Kidney (tissue), 14 donors: ENCODE results near the gene ZNF445. TPM values are rescaled to one million over a fixed set of nuclear protein-coding genes. Genes with fewer than 3 reads are reported as not detected.
"Not testable (repeated sequence)": the region's sequence is repeated elsewhere in the genome, so short reads cannot be mapped to it uniquely, and the experiment has no call there.

Experiments
- DNase-seq, 5 donors: peaks; one replicate each; pipeline ENCODE4 v3.0.0-alpha.2; 2013 to 2020
- FAIRE-seq: peaks from 2 replicates; lab custom pipeline; 2012; peaks lifted over from hg19 to GRCh38; lab: Jason Lieb, UNC
- H3K27ac ChIP-seq, 2 donors: one replicate each; pipeline ENCODE4 v1.7.0; 2013; ENCODE audit warnings: low read depth in 2 of 2, low read length in 2 of 2, inconsistent platforms in 1 of 2
- H3K27me3 ChIP-seq: one replicate; pipeline ENCODE4 v1.7.1; 2013; ENCODE audit warnings: low read length, inconsistent platforms; ENCODE audit not compliant: control insufficient read depth, insufficient read depth
- H3K36me3 ChIP-seq, 3 donors: one replicate each; pipeline versions ENCODE4 v1.7.0 to v1.7.1; 2013; ENCODE audit warnings: low read length in 3 of 3, control low read depth in 1 of 3, inconsistent platforms in 1 of 3; ENCODE audit not compliant: insufficient read depth in 3 of 3, control insufficient read depth in 2 of 3
- H3K4me1 ChIP-seq, 3 donors: one replicate each; pipeline versions ENCODE4 v1.7.0 to v1.7.1; 2013; ENCODE audit warnings: low read length in 3 of 3, inconsistent platforms in 1 of 3, low read depth in 1 of 3; ENCODE audit not compliant: control insufficient read depth in 2 of 3, insufficient read depth in 2 of 3
- H3K4me3 ChIP-seq, 3 donors: one replicate each; pipeline versions ENCODE4 v1.7.0 to v1.8.1; 2013; ENCODE audit warnings: low read length in 3 of 3, control low read depth in 1 of 3, inconsistent platforms in 1 of 3
- H3K9ac ChIP-seq, 3 donors: one replicate each; pipeline versions ENCODE4 v1.7.0 to v1.7.1; 2013; ENCODE audit warnings: low read length in 3 of 3, control low read depth in 1 of 3, inconsistent platforms in 1 of 3
- H3K9me3 ChIP-seq, 3 donors: one replicate each; pipeline versions ENCODE4 v1.7.0 to v1.7.1; 2013; ENCODE audit warnings: low read length in 3 of 3, control low read depth in 1 of 3, inconsistent platforms in 1 of 3; ENCODE audit not compliant: control insufficient read depth in 2 of 3, insufficient read depth in 1 of 3
- CTCF ChIP-seq: IDR thresholded peaks from 3 replicates; pipeline ENCODE4 v1.5.1; 2012; ENCODE audit warnings: mild to moderate bottlenecking, moderate library complexity, borderline replicate concordance; ENCODE audit not compliant: insufficient read depth; ENCODE audit errors: extremely low read depth
- intact Hi-C: fragments of 100-400 bp; cut with DNase I; formaldehyde crosslinking; loops from one replicate; pipeline ENCODE4 v1.11.1; 2022
- polyA plus RNA-seq: library from polyadenylated mRNA; stranded (reverse); fragments of 350-450 nt; fragmentation: Illumina TruSeq; extraction: RNeasy Lipid Tissue Mini Kit (QIAGEN cat#74804); gene quantifications from one replicate; pipeline ENCODE4 v1.2.3, GENCODE V29; 2014; ENCODE audit warnings: low read depth, low replicate concordance; ENCODE audit not compliant: insufficient read depth
- total RNA-seq: library from RNA; stranded (reverse); fragmentation: NEBNext Ultra II Directional; extraction: Animal tissue kit (Norgen Biotek cat#: 25700); gene quantifications from one replicate; pipeline ENCODE4 v1.2.1, GENCODE V29; 2021
- donor health status: control.
- donor health status: control.
- donor health status: control.
- donor health status: control.
- donor health status: control.
- donor health status: DM: yes; HTN: yes; CAD: no.
- donor health status: Normal renal cell carcinoma (clear cell type).

ZNF445 gene
- total and polyA plus RNA-seq, 2 donors from 2014 or later = 2.3 to 19.6 TPM

GRCh38 chr3:44464509-44464908 lies 13.0 kb downstream of the ZNF445 start:
- no peak overlapping the region for H3K27ac ChIP-seq
- no peak overlapping the region for H3K4me3 ChIP-seq
- H3K36me3 ChIP-seq = peaks cover 5 to 26% (median 7%) of the 10 kb centered on the region in 3 donors
- no peak for TF ChIP-seq CTCF
- FAIRE-seq = no peak
- no peaks in the 10 kb centered on the region for H3K4me1 ChIP-seq
- no peak for DNase-seq
- H3K27me3 ChIP-seq = no peaks in the 10 kb centered on the region
- intact Hi-C loops = no loop called here
- H3K9ac ChIP-seq = no peak overlapping the region
- peaks cover 0 to 18% (median 0%) of the 10 kb centered on the region in 3 donors for H3K9me3 ChIP-seq

- H3K9me3 ChIP-seq = peaks cover 0 to 18% (median 0%) of the 10 kb centered on the region in 3 donors
- FAIRE-seq, intact Hi-C loops, H3K27me3 ChIP-seq, H3K27ac ChIP-seq, H3K4me3 ChIP-seq, H3K4me1 ChIP-seq, DNase-seq, H3K9ac ChIP-seq: not testable (repeated sequence)
- peaks cover 12 to 37% (median 12%) of the 10 kb centered on the region in 3 donors for H3K36me3 ChIP-seq
Measured at GRCh38 chr3:44460050-44460449, 17.4 kb downstream of the ZNF445 start.

GRCh38 chr3:44455318-44455717 lies 22.2 kb downstream of the ZNF445 start:
- Histone ChIP-seq H3K9me3 (peaks cover 0 to 5% (median 0%) of the 10 kb centered on the region in 3 donors), H3K27ac (no peak overlapping the region), H3K27me3 (no peaks in the 10 kb centered on the region), H3K4me3 (no peak overlapping the region), H3K4me1 (no peaks in the 10 kb centered on the region), H3K36me3 (peaks cover 5 to 47% (median 25%) of the 10 kb centered on the region in 3 donors), H3K9ac (no peak overlapping the region)
- TF ChIP-seq CTCF = no peak
- FAIRE-seq (no peak), DNase-seq (no peak)
- intact Hi-C loops = no loop called here

- Histone ChIP-seq H3K9me3 (no peaks in the 10 kb centered on the region), H3K4me3 (no peak overlapping the region), H3K36me3 (peaks cover 5 to 58% (median 34%) of the 10 kb centered on the region in 3 donors), H3K27me3 (no peaks in the 10 kb centered on the region), H3K27ac (no peak overlapping the region), H3K9ac (no peak overlapping the region), H3K4me1 (no peaks in the 10 kb centered on the region)
- no peak for DNase-seq
- TF ChIP-seq CTCF = no peak
- FAIRE-seq = no peak
- intact Hi-C loops = no loop called here
Measured at GRCh38 chr3:44454258-44454657, 23.2 kb downstream of the ZNF445 start.
